Vagina (tissue), 2 donors: ENCODE measurements around the gene CCNA1. TPM values are rescaled to one million over a fixed set of nuclear protein-coding genes. Genes with fewer than 3 reads are reported as not detected.

ENCODE experiments used
- DNase-seq, 2 donors: peaks; one replicate each; pipeline ENCODE4 v3.0.0-alpha.2; 2017; ENCODE audit errors: extremely low spot score in 2 of 2
- H3K27ac ChIP-seq: fragments of 200-600 bp; sonication (generic); one replicate; pipeline ENCODE4 v1.5.1; 2019
- H3K27me3 ChIP-seq: fragments of 200-600 bp; sonication (generic); one replicate; pipeline ENCODE4 v1.5.1; 2019
- H3K36me3 ChIP-seq, 2 donors: fragments of 200-600 bp; sonication (generic); one replicate each; pipeline ENCODE4 v1.5.1; 2017 to 2019
- H3K4me1 ChIP-seq: fragments of 200-600 bp; sonication (generic); one replicate; pipeline ENCODE4 v1.5.1; 2019
- H3K4me3 ChIP-seq, 2 donors: fragments of 200-600 bp; sonication (generic); 1 replicate in 1 of 2; 2 replicates in 1 of 2; pipeline ENCODE4 v1.5.1; 2016 to 2019
- H3K9me3 ChIP-seq: fragments of 200-600 bp; sonication (generic); one replicate; pipeline ENCODE4 v1.5.1; 2019
- POLR2A ChIP-seq, 2 donors: fragments of 450-650 bp; IDR thresholded peaks; one replicate each; pipeline ENCODE4 v1.6.1; 2017; ENCODE audit warnings: antibody characterized with exemption in 2 of 2, mild to moderate bottlenecking in 2 of 2, moderate library complexity in 2 of 2
- POLR2AphosphoS5 ChIP-seq, 2 donors: sonication (generic); formaldehyde crosslinking; IDR thresholded peaks; one replicate each; pipeline ENCODE4 v1.9.0; 2017; ENCODE audit warnings: antibody characterized with exemption in 2 of 2, mild to moderate bottlenecking in 2 of 2, low read depth in 1 of 2; ENCODE audit not compliant: insufficient read depth in 1 of 2
- intact Hi-C: fragments of 100-400 bp; cut with DNase I; formaldehyde crosslinking; loops from one replicate; pipeline ENCODE4 v1.15.1; 2023
- total RNA-seq: library from RNA; depleted of rRNA; stranded (reverse); fragments of >200 nt; gene quantifications from one replicate; pipeline ENCODE4 v1.2.3, GENCODE V29; 2016
- TF ChIP-seq, protein P1 (sequence below), 3 experiments: fragments of 450-650 bp in 2 of 3; fragments of 200-600 bp in 1 of 3; sonication (generic) in 1 of 3; IDR thresholded peaks; one replicate each; pipeline ENCODE4 v1.5.1; 2017 to 2019; ENCODE audit warnings: antibody characterized with exemption in 3 of 3, mild to moderate bottlenecking in 2 of 3, moderate library complexity in 2 of 3

Gene CCNA1
- not detected for total RNA-seq

DNA sequence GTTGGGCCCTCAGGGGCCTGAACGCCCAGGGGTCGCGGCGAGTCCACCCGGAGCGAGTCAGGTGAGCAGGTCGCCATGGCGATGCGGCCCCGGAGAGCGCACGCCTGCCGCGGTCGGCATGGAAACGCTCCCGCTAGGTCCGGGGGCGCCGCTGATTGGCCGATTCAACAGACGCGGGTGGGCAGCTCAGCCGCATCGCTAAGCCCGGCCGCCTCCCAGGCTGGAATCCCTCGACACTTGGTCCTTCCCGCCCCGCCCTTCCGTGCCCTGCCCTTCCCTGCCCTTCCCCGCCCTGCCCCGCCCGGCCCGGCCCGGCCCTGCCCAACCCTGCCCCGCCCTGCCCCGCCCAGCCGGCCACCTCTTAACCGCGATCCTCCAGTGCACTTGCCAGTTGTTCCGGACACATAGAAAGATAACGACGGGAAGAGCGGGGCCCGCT lies at the start of gene CCNA1:
Gene CCNA1 (plus strand): TSS at position 390 of the 439 bp plus-strand sequence. CDS start 562 bp downstream, outside the sequence.
- Histone ChIP-seq H3K36me3 (no peaks in the 10 kb centered on the region), H3K27me3 (peaks cover 6% of the 10 kb centered on the region), H3K4me3 (peak within 1 kb of the TSS; percentile 53 to 84), H3K9me3 (no peaks in the 10 kb centered on the region), H3K27ac (no peak within 1 kb of the TSS), H3K4me1 (peaks cover 29% of the 10 kb centered on the region)
- no peak for DNase-seq
- TF ChIP-seq, protein P1, sequence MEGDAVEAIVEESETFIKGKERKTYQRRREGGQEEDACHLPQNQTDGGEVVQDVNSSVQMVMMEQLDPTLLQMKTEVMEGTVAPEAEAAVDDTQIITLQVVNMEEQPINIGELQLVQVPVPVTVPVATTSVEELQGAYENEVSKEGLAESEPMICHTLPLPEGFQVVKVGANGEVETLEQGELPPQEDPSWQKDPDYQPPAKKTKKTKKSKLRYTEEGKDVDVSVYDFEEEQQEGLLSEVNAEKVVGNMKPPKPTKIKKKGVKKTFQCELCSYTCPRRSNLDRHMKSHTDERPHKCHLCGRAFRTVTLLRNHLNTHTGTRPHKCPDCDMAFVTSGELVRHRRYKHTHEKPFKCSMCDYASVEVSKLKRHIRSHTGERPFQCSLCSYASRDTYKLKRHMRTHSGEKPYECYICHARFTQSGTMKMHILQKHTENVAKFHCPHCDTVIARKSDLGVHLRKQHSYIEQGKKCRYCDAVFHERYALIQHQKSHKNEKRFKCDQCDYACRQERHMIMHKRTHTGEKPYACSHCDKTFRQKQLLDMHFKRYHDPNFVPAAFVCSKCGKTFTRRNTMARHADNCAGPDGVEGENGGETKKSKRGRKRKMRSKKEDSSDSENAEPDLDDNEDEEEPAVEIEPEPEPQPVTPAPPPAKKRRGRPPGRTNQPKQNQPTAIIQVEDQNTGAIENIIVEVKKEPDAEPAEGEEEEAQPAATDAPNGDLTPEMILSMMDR (IDR thresholded peaks at IDR 0.05): no peak
- TF ChIP-seq POLR2AphosphoS5 (IDR thresholded peaks at IDR 0.05; ENCODE audit: insufficient read depth in 1 of 2, low read depth in 1 of 2) (no peak), POLR2A (IDR thresholded peaks at IDR 0.05) (no peak)
- intact Hi-C loops: no loop called here

DNA sequence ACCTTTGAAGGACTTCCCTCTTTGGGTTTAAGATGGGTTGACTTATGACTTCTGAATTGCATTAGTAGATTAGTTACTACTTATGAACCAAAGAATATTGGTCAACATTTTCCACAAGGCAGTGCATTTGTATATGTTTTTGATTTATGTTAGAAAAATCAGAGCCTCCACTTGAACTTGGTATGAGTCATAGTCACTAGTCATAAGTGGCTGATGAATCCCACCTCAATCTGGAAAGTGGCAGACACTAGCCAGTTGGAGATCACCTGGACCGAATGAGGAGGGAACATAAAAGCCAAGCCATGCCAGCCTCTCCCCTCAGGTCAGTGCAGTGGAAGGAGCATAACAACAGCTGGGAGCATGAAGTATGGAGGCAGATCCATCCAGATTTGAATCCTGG lies 46.8 kb upstream of the CCNA1 start:
- Histone ChIP-seq H3K4me1 (no peaks in the 10 kb centered on the region), H3K9me3 (no peaks in the 10 kb centered on the region), H3K36me3 (no peaks in the 10 kb centered on the region), H3K27ac (no peak overlapping the region), H3K27me3 (no peaks in the 10 kb centered on the region), H3K4me3 (no peak overlapping the region)
- no peak for DNase-seq
- intact Hi-C loops: no loop called here
- TF ChIP-seq, protein P1 (IDR thresholded peaks at IDR 0.05): no peak
- no peak for TF ChIP-seq POLR2A (IDR thresholded peaks at IDR 0.05)
- no peak for TF ChIP-seq POLR2AphosphoS5 (IDR thresholded peaks at IDR 0.05; ENCODE audit: insufficient read depth in 1 of 2, low read depth in 1 of 2)

DNA sequence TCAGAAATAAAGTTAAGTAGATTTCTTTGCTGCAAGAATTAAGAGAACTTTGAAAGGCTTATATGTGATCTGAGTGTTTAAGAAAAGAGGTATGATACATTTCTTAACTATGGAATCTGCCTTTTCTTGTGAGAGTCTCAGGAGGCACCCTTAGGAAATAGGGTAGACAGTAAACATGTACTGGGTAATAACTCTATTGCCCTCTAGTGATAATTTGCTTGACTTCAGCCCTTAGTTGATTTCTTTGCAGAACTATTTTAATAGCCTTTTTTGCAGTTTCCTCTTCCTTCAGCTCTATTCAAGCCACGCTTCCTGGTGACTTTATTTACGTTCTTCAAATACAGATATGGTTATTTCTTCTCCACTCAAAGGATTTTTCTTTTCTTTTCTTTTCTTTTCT lies 37.0 kb upstream of the CCNA1 start:
- no peak overlapping the region for H3K27ac ChIP-seq
- intact Hi-C loops: loop anchor here (10.0 kb wide), 1 partner anchor 110 kb away; no protein-coding TSS in a partner anchor

DNA sequence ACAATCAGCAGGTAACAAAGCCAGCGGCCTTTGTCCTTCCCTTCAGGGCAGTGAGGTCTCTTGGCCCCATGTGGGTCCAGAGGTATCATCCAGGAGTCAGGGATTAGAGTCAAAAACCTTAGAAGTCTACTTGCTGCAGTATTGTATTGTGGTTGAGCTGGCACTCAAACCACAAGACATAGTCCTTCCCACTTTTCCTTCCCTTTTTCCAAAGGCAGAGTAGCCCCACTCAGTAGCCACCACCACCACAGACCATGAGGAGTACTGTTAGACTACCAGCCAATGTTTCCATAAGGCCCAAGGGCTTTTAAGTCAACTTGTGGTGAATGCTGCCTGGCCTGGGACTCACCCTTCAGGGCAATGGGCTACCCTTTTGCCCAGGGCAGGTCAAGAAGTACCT lies 27.1 kb upstream of the CCNA1 start:
- Histone ChIP-seq H3K27ac (no peak overlapping the region), H3K36me3 (no peaks in the 10 kb centered on the region), H3K27me3 (no peaks in the 10 kb centered on the region), H3K9me3 (no peaks in the 10 kb centered on the region), H3K4me1 (no peaks in the 10 kb centered on the region), H3K4me3 (no peak overlapping the region)
- TF ChIP-seq POLR2AphosphoS5 (IDR thresholded peaks at IDR 0.05; ENCODE audit: insufficient read depth in 1 of 2, low read depth in 1 of 2) (no peak), POLR2A (IDR thresholded peaks at IDR 0.05) (no peak)
- TF ChIP-seq, protein P1 (IDR thresholded peaks at IDR 0.05): no peak
- intact Hi-C loops: no loop called here
- no peak for DNase-seq

More for the DNA sequence above, 37.0 kb upstream of the CCNA1 start:
- Histone ChIP-seq H3K9me3 (no peaks in the 10 kb centered on the region), H3K27me3 (no peaks in the 10 kb centered on the region), H3K4me3 (no peak overlapping the region), H3K4me1 (no peaks in the 10 kb centered on the region), H3K36me3 (no peaks in the 10 kb centered on the region)
- TF ChIP-seq, protein P1 (IDR thresholded peaks at IDR 0.05): peak in 1 of 3 experiments; percentile 53
- TF ChIP-seq POLR2AphosphoS5 (IDR thresholded peaks at IDR 0.05; ENCODE audit: insufficient read depth in 1 of 2, low read depth in 1 of 2): no peak
- no peak for TF ChIP-seq POLR2A (IDR thresholded peaks at IDR 0.05)
- DNase-seq: no peak

DNA sequence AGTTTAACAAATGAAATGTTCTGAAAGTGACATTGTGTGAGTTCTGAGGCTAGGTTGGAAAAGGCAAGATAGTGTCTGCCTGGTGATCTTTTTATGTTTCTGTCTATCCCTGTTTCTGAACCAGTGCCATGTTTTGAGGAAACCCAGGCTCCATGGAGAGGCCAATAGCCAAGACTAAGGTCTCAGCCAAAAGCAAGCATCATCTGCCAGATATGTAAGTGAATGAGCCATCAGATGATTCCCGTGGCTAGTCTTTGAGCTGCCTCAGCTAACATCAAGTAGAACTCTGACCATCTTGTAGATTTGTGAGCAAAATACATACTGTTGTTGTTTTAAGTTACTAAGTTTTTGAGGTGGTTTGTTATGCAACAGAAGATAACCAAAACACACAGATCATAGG lies 19.6 kb upstream of the CCNA1 start:
- Histone ChIP-seq H3K9me3 (no peaks in the 10 kb centered on the region), H3K36me3 (no peaks in the 10 kb centered on the region), H3K4me3 (no peak overlapping the region), H3K27me3 (no peaks in the 10 kb centered on the region), H3K27ac (no peak overlapping the region), H3K4me1 (no peaks in the 10 kb centered on the region)
- TF ChIP-seq POLR2A (IDR thresholded peaks at IDR 0.05) (no peak), POLR2AphosphoS5 (IDR thresholded peaks at IDR 0.05; ENCODE audit: insufficient read depth in 1 of 2, low read depth in 1 of 2) (no peak)
- TF ChIP-seq, protein P1 (IDR thresholded peaks at IDR 0.05): no peak
- no peak for DNase-seq
- intact Hi-C loops: no loop called here
